Measurements from ENCODE around the gene SMYD5.

SMYD5 gene

GRCh38 chr2:73203055-73203681 is 10.9 kb upstream of the SMYD5 start:
- H4K20me1 ChIP-seq (ENCODE audit: low read depth, low read length): no peaks in the 10 kb centered on the region
- H3K4me3 ChIP-seq (ENCODE audit: insufficient read depth, low read length, poor library complexity, severe bottlenecking): no peak overlapping the region
- H3K4me2 ChIP-seq (ENCODE audit: low read depth, low read length, poor library complexity, severe bottlenecking): no peak overlapping the region
- H2AFZ ChIP-seq (ENCODE audit: low read depth, low read length, severe bottlenecking): no peak overlapping the region
- no peaks in the 10 kb centered on the region for H3K9me2 ChIP-seq (replicated peaks; ENCODE audit: insufficient read depth, low read length)
- no peak overlapping the region for H3K9ac ChIP-seq (ENCODE audit: low read length)
- no peaks in the 10 kb centered on the region for H3K27me3 ChIP-seq (ENCODE audit: low read length)
- no peaks in the 10 kb centered on the region for H3K36me3 ChIP-seq (ENCODE audit: low read length)
- TF ChIP-seq, protein P1, sequence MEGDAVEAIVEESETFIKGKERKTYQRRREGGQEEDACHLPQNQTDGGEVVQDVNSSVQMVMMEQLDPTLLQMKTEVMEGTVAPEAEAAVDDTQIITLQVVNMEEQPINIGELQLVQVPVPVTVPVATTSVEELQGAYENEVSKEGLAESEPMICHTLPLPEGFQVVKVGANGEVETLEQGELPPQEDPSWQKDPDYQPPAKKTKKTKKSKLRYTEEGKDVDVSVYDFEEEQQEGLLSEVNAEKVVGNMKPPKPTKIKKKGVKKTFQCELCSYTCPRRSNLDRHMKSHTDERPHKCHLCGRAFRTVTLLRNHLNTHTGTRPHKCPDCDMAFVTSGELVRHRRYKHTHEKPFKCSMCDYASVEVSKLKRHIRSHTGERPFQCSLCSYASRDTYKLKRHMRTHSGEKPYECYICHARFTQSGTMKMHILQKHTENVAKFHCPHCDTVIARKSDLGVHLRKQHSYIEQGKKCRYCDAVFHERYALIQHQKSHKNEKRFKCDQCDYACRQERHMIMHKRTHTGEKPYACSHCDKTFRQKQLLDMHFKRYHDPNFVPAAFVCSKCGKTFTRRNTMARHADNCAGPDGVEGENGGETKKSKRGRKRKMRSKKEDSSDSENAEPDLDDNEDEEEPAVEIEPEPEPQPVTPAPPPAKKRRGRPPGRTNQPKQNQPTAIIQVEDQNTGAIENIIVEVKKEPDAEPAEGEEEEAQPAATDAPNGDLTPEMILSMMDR (IDR thresholded peaks at IDR 0.05; ENCODE audit: insufficient read depth, low read length, poor library complexity, severe bottlenecking): no peak
- no peak for TF ChIP-seq EZH2phosphoT487 (conservative IDR thresholded peaks at IDR 0.05; ENCODE audit: low read length)
- no peak overlapping the region for H3K27ac ChIP-seq (ENCODE audit: low read depth, low read length)
- no peaks in the 10 kb centered on the region for H3K79me2 ChIP-seq (ENCODE audit: insufficient read depth, low read length)
- no peaks in the 10 kb centered on the region for H3F3A ChIP-seq (ENCODE audit: insufficient read depth)
- H3K9me3 ChIP-seq (ENCODE audit: insufficient read depth, low read length): no peaks in the 10 kb centered on the region

- H4K20me1 ChIP-seq (ENCODE audit: low read depth, low read length): no peaks in the 10 kb centered on the region
- H2AFZ ChIP-seq (ENCODE audit: low read depth, low read length, severe bottlenecking): no peak overlapping the region
- H3K36me3 ChIP-seq (ENCODE audit: low read length): no peaks in the 10 kb centered on the region
- H3K9me3 ChIP-seq (ENCODE audit: insufficient read depth, low read length): no peaks in the 10 kb centered on the region
- no peaks in the 10 kb centered on the region for H3K79me2 ChIP-seq (ENCODE audit: insufficient read depth, low read length)
- no peak overlapping the region for H3K4me2 ChIP-seq (ENCODE audit: low read depth, low read length, poor library complexity, severe bottlenecking)
- H3K9ac ChIP-seq (ENCODE audit: low read length): no peak overlapping the region
- no peaks in the 10 kb centered on the region for H3K27me3 ChIP-seq (ENCODE audit: low read length)
- no peaks in the 10 kb centered on the region for H3K9me2 ChIP-seq (replicated peaks; ENCODE audit: insufficient read depth, low read length)
- no peak overlapping the region for H3K27ac ChIP-seq (ENCODE audit: low read depth, low read length)
- no peaks in the 10 kb centered on the region for H3F3A ChIP-seq (ENCODE audit: insufficient read depth)
- TF ChIP-seq EZH2phosphoT487 (conservative IDR thresholded peaks at IDR 0.05; ENCODE audit: low read length): no peak
- TF ChIP-seq, protein P1 (IDR thresholded peaks at IDR 0.05; ENCODE audit: insufficient read depth, low read length, poor library complexity, severe bottlenecking): no peak
- no peak overlapping the region for H3K4me3 ChIP-seq (ENCODE audit: insufficient read depth, low read length, poor library complexity, severe bottlenecking)
Measured at GRCh38 chr2:73205611-73206010, 8.4 kb upstream of the SMYD5 start.

GRCh38 chr2:73208258-73208657 is 5.8 kb upstream of the SMYD5 start:
- Histone ChIP-seq H3K9ac (ENCODE audit: low read length) (no peak overlapping the region), H3K27ac (ENCODE audit: low read depth, low read length) (no peak overlapping the region), H3K4me3 (ENCODE audit: insufficient read depth, low read length, poor library complexity, severe bottlenecking) (no peak overlapping the region), H3K9me2 (replicated peaks; ENCODE audit: insufficient read depth, low read length) (no peaks in the 10 kb centered on the region), H2AFZ (ENCODE audit: low read depth, low read length, severe bottlenecking) (no peak overlapping the region), H3K79me2 (ENCODE audit: insufficient read depth, low read length) (no peaks in the 10 kb centered on the region), H3K9me3 (ENCODE audit: insufficient read depth, low read length) (no peaks in the 10 kb centered on the region), H3K27me3 (ENCODE audit: low read length) (no peaks in the 10 kb centered on the region), H3K36me3 (ENCODE audit: low read length) (no peaks in the 10 kb centered on the region), H4K20me1 (ENCODE audit: low read depth, low read length) (no peaks in the 10 kb centered on the region), H3F3A (ENCODE audit: insufficient read depth) (no peaks in the 10 kb centered on the region), H3K4me2 (ENCODE audit: low read depth, low read length, poor library complexity, severe bottlenecking) (no peak overlapping the region)
- TF ChIP-seq EZH2phosphoT487 (conservative IDR thresholded peaks at IDR 0.05; ENCODE audit: low read length): no peak
- TF ChIP-seq, protein P1 (IDR thresholded peaks at IDR 0.05; ENCODE audit: insufficient read depth, low read length, poor library complexity, severe bottlenecking): no peak
